Lung (tissue), 12 donors: ENCODE data around the gene KIAA1958. TPM values are rescaled to one million over a fixed set of nuclear protein-coding genes. Genes with fewer than 3 reads are reported as not detected.

Source experiments
- ATAC-seq: fragments of 200-7000 bp; cut with Tn5 transposase; one replicate; pipeline ENCODE4 v1.9.1; 2020; ENCODE audit warnings: moderate number of reproducible peaks; ENCODE audit not compliant: insufficient read depth, low FRiP score
- DNase-seq, 3 donors: peaks; one replicate each; pipeline ENCODE4 v3.0.0-alpha.2; 2013 to 2017
- H3K27ac ChIP-seq, 2 donors: one replicate each; pipeline ENCODE4 v1.5.1; 2013; ENCODE audit warnings: mild to moderate bottlenecking in 2 of 2, moderate library complexity in 2 of 2, control low read depth in 1 of 2, inconsistent platforms in 1 of 2, low read depth in 1 of 2, low read length in 1 of 2
- H3K27me3 ChIP-seq, 3 donors: one replicate each; pipeline ENCODE4 v1.5.1; 2013; ENCODE audit warnings: low read length in 2 of 3; ENCODE audit not compliant: control insufficient read depth in 3 of 3, insufficient read depth in 3 of 3
- H3K36me3 ChIP-seq, 4 donors: one replicate each; pipeline ENCODE4 v1.5.1; 2013; ENCODE audit warnings: low read length in 4 of 4, mild to moderate bottlenecking in 1 of 4, moderate library complexity in 1 of 4; ENCODE audit not compliant: control insufficient read depth in 4 of 4, insufficient read depth in 4 of 4
- H3K4me1 ChIP-seq, 5 donors: one replicate each; pipeline ENCODE4 v1.5.1; 2013; ENCODE audit warnings: low read length in 5 of 5, mild to moderate bottlenecking in 2 of 5, moderate library complexity in 1 of 5; ENCODE audit not compliant: control insufficient read depth in 5 of 5, insufficient read depth in 5 of 5
- H3K4me3 ChIP-seq: one replicate; pipeline ENCODE4 v1.5.1; 2013; ENCODE audit warnings: mild to moderate bottlenecking, control low read depth, moderate library complexity
- H3K9ac ChIP-seq, 2 donors: one replicate each; pipeline ENCODE4 v1.5.1; 2013; ENCODE audit warnings: low read length in 2 of 2, control low read depth in 1 of 2; ENCODE audit not compliant: insufficient read depth in 1 of 2
- H3K9me3 ChIP-seq, 4 donors: one replicate each; pipeline ENCODE4 v1.5.1; 2013; ENCODE audit warnings: low read length in 3 of 4, mild to moderate bottlenecking in 1 of 4, moderate library complexity in 1 of 4; ENCODE audit not compliant: control insufficient read depth in 4 of 4, insufficient read depth in 3 of 4
- WGBS, 2 donors: extraction: QIAGEN DNeasy Blood & Tissue Kit; methylation state at CpG; one replicate each; pipeline ENCODE4 v1.1.7; 2013; 5-methylcytosine and 5-hydroxymethylcytosine counted together
- polyA plus RNA-seq, 2 donors: library from polyadenylated mRNA; stranded (reverse); fragments of 200-250 nt; gene quantifications; one replicate each; pipeline ENCODE4 v1.2.1, GENCODE V29; 2013
- total RNA-seq, 2 donors: library from RNA; depleted of rRNA in 1 of 2; stranded (reverse); fragments of >200 nt in 1 of 2; gene quantifications; one replicate each; pipeline ENCODE4 v1.2.1, GENCODE V29; 2014 to 2021
- TF ChIP-seq, protein P1 (sequence below): IDR thresholded peaks from 2 replicates; pipeline ENCODE4 v1.5.1; 2012; ENCODE audit warnings: mild to moderate bottlenecking; ENCODE audit errors: control extremely low read depth, extremely low read depth
- donor health status: control.
- donor health status: control.
- donor health status: Bipolar disorder and iron deficiency.
- donor health status: healthy.
- donor health status: DM: yes; HTN: yes; CAD: no.

The KIAA1958 gene
- total and polyA plus RNA-seq, 4 donors = 2.0 to 24.0 (median 6.8) TPM

DNA sequence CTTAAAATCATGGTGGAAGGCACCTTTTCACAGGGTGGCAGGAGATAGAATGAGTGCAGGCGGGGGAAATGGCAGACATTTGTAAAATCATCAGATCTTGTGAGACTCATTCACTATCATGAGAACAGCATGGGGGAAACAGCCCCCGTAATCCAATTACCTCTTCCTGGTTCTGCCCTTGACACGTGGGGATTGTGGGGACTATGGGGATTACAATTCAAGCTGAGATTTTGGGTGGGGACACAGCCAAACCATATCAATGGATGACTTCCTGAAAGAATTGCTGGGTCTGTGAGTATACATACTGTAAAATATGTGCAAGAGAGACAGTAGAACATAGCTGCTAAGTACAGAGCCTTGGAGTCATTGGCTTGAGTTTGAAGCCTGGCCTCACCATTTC lies 47.0 kb downstream of the KIAA1958 start:
- Histone ChIP-seq H3K9me3 (no peaks in the 10 kb centered on the region), H3K4me3 (no peak overlapping the region), H3K36me3 (no peaks in the 10 kb centered on the region), H3K27ac (no peak overlapping the region), H3K9ac (no peak overlapping the region), H3K27me3 (no peaks in the 10 kb centered on the region), H3K4me1 (peaks cover 0 to 21% (median 7%) of the 10 kb centered on the region in 5 donors)
- DNase-seq = no peak
- WGBS, 2 donors = 87 to 90% methylated on average over 3 of the region's 3 CpGs
- ATAC-seq = no peak
- TF ChIP-seq, protein P1, sequence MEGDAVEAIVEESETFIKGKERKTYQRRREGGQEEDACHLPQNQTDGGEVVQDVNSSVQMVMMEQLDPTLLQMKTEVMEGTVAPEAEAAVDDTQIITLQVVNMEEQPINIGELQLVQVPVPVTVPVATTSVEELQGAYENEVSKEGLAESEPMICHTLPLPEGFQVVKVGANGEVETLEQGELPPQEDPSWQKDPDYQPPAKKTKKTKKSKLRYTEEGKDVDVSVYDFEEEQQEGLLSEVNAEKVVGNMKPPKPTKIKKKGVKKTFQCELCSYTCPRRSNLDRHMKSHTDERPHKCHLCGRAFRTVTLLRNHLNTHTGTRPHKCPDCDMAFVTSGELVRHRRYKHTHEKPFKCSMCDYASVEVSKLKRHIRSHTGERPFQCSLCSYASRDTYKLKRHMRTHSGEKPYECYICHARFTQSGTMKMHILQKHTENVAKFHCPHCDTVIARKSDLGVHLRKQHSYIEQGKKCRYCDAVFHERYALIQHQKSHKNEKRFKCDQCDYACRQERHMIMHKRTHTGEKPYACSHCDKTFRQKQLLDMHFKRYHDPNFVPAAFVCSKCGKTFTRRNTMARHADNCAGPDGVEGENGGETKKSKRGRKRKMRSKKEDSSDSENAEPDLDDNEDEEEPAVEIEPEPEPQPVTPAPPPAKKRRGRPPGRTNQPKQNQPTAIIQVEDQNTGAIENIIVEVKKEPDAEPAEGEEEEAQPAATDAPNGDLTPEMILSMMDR = no peak

GRCh38 chr9:112535301-112535700 lies 48.7 kb downstream of the KIAA1958 start:
- 0 to 38% methylated on average over 1 of the region's 1 CpG for WGBS, 2 donors
- Histone ChIP-seq H3K4me3 (no peak overlapping the region), H3K9ac (no peak overlapping the region), H3K27ac (no peak overlapping the region), H3K27me3 (no peaks in the 10 kb centered on the region), H3K9me3 (no peaks in the 10 kb centered on the region), H3K4me1 (peaks cover 0 to 20% (median 7%) of the 10 kb centered on the region in 5 donors), H3K36me3 (no peaks in the 10 kb centered on the region)
- peak; percentile 57 to 94 (median 92) for DNase-seq
- TF ChIP-seq, protein P1 = no peak
- no peak for ATAC-seq

DNA sequence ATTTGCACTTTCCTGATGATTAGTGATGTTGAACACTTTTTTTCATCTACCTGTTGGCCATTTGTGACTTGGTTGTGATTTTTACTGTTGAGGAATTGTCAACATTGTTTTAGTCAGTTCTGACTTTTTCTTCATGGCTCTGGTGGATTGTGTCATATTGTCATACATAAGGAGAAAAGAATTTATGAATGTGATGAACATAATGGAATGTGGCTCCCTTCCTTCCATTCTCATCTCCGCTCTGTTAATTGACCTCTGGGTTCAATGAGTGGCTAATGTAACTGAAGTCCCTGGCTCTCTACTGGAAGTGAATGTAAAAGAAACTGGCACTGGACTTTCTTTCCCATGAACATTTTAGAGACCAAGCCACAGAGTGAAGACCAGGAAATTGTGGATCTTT lies 49.2 kb downstream of the KIAA1958 start:
- Histone ChIP-seq H3K4me1 (peaks cover 0 to 15% (median 7%) of the 10 kb centered on the region in 5 donors), H3K27ac (no peak overlapping the region), H3K9ac (no peak overlapping the region), H3K27me3 (no peaks in the 10 kb centered on the region), H3K36me3 (no peaks in the 10 kb centered on the region), H3K4me3 (no peak overlapping the region), H3K9me3 (no peaks in the 10 kb centered on the region)
- ATAC-seq (no peak), DNase-seq (peak in 2 of 3 donors; percentile 39 to 45)
- TF ChIP-seq, protein P1 = no peak
- WGBS, 2 donors = 73 to 77% methylated on average over 1 of the region's 1 CpG

DNA sequence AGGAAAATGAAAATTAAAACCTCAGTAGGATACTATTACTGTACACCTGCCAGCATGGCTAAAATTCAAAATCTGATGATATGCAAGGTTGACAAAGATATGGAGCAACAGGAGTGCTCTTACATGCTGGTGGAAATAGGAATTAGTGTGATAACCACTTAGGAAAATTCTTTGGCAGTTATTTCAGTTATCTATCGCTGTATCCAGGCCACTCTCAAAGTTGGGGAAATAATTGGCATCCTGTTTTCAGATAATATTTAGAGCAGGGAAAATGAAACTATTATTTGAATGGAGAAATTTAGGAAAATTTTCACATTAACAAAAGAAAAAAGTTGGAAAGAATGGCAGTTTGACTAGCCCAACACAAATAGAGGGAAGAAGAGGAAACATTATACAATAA lies 50.9 kb downstream of the KIAA1958 start:
- Histone ChIP-seq H3K9me3 (no peaks in the 10 kb centered on the region), H3K4me1 (peaks cover 0 to 16% (median 2%) of the 10 kb centered on the region in 5 donors), H3K9ac (no peak overlapping the region), H3K27me3 (no peaks in the 10 kb centered on the region), H3K36me3 (no peaks in the 10 kb centered on the region), H3K27ac (no peak overlapping the region), H3K4me3 (no peak overlapping the region)
- 74 to 88% methylated on average over 1 of the region's 1 CpG for WGBS, 2 donors
- TF ChIP-seq, protein P1 = no peak
- DNase-seq = no peak
- ATAC-seq = no peak
